COLO829 (cell line): ENCODE results near the gene PIP4P1.
A peak's percentile ranks its signal among the peaks of the same experiment; 100 is the strongest.
"Not testable (repeated sequence)": the region's sequence is repeated elsewhere in the genome, so short reads cannot be mapped to it uniquely, and the experiment has no call there.

Experiments used
- DNase-seq: peaks from one replicate; pipeline ENCODE4 v3.0.0; 2012; ENCODE audit warnings: low spot score

PIP4P1 gene

GRCh38 chr14:20461225-20462141, at the start of gene PIP4P1:
TSS of gene PIP4P1 (minus strand) at chr14:20461434. CDS start at chr14:20461325, 109 bp downstream.
- peak; percentile 95 for DNase-seq

GRCh38 chr14:20508367-20508766, 47.1 kb upstream of the PIP4P1 start:
- no peak for DNase-seq

DNA sequence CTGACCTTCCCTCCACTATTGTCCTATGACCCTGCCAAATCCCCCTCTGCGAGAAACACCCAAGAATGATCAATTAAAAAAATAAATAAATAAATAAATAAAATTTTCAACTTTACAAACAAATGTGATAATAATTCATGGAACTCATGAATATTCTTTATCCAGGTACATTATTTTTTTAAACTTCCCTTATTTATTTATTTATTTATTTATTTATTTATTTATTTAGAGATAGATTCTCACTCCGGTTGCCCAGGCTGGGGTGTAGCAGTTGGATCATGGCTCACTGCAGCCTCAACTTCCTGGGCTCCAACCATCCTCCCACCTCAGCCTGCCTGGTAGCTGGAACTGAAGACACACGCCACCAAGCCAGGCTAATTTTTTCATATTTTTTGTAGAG, 46.3 kb upstream of the PIP4P1 start:
- DNase-seq, result not testable (repeated sequence)

- not testable (repeated sequence) for DNase-seq
These were observed 45.5 kb upstream of the PIP4P1 start for GRCh38 chr14:20506752-20507151.

DNA sequence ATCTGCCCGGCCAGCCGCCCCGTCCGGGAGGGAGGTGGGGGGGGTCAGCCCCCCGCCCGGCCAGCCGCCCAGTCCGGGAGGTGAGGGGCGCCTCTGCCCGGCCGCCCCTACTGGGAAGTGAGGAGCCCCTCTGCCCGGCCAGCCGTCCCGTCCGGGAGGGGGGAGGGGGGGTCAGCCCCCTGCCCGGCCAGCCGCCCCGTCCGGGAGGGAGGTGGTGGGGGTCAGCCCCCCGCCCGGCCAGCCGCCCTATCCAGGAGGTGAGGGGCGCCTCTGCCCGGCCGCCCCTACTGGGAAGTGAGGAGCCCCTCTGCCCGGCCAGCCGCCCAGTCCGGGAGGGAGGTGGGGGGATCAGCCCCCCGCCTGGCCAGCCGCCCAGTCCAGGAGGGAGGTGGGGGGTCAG, 45.0 kb upstream of the PIP4P1 start:
- DNase-seq, result not testable (repeated sequence)

DNA sequence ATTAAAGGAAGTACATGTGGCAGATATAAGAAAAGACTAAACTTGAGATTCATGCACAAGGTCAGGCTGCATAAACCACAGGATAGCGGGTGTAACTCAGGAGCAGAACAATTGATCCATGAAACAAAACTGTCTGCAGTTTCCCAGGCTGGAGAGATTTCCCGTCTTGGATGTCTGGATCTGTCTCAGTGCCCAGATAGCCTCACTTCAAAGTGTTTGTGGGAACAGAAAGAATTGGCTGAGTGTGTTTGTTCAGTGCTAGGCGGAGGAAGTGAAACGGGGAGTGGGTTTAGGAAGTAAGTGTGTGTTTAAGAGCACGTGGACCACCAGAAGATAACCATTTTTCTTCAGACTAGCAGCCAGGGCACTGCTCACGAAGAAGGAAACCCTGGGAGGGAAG, 42.7 kb upstream of the PIP4P1 start:
- no peak for DNase-seq

GRCh38 chr14:20501346-20501745, 40.1 kb upstream of the PIP4P1 start:
- no peak for DNase-seq

- no peak for DNase-seq
These were observed 38.6 kb upstream of the PIP4P1 start for GRCh38 chr14:20499881-20500280.

DNA sequence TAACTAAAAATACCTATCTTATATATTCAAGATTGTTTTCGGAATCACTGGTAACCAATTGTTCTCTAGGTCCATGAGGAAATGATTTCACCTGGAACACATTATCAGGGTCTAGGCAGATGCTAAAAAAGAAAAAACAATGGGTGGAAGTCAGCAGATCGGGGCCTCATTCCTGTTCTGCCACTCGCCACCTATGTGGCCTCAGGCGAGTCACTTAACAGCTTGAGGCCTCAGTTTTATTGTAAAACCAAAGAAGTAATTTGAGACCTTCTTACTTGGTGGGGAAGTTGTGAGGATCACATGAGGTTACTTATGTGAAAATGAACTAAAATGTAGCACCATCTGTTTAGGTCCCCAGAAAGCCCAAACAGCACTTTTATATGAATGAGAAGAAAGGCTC, 37.9 kb upstream of the PIP4P1 start:
- no peak for DNase-seq

- no peak for DNase-seq
These were observed 37.4 kb upstream of the PIP4P1 start for GRCh38 chr14:20498622-20499021.

DNA sequence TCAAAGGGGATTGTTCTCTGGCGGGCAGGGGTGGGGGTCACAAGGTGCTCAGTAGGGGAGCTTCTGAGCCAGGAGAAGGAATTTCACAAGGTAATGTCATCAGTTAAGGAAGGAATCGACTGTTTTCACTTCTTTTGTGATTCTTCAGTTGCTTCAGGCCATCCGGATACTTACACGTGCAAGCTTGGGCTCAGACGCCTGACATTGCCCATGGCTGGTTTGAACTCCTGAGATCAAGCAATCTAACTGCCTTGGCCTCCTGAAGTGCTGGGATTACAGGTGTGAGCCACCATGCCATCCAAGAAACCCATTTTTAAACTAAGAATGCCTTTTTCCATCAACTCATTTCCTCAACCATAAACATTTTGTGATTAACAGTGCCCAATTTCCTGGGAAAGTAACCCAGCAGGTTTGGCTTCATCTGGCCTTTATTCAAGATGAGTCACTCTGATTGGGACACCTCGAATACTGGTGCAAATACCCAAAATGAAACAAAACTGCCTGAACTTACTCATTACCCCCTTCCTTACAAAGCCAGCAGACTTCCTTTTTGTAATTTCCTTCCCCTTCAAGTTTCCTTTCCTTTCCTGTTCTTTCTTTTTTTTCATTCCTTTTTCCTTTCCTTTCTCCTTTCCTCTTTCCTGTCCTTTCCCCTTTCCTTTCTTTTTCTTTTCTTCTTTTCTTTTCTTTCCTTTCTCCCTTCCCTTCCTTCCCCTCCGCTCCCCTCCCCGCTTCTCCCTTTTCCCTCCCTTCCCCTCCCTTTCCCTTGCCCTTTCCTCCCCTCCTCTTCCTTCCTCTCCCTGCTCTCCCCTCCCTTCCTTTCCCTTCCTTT, 33.9 kb upstream of the PIP4P1 start:
- no peak for DNase-seq

- no peak for DNase-seq
These were observed 32.4 kb upstream of the PIP4P1 start for GRCh38 chr14:20493634-20494033.

- no peak for DNase-seq
These were observed 31.3 kb upstream of the PIP4P1 start for GRCh38 chr14:20492486-20492885.

DNA sequence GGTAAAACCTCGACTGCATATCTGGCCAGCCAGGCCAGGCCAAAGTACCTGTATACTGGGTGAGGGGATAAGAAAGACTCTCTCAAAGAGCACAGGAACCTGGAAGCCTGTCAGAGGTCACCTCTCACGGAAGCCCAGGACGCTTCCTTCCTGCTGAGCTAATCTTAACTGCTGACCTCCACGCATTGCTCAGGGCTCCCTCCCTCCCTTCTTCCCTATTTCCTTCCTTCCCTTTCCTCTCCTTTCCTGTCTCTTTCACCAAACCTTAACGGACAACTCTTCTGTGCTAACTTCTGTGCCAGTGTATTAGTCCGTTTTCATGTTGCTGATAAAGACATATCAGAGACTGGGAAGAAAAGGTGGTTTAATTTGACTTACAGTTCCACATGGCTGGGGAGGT, 29.3 kb upstream of the PIP4P1 start:
- DNase-seq, result no peak

DNA sequence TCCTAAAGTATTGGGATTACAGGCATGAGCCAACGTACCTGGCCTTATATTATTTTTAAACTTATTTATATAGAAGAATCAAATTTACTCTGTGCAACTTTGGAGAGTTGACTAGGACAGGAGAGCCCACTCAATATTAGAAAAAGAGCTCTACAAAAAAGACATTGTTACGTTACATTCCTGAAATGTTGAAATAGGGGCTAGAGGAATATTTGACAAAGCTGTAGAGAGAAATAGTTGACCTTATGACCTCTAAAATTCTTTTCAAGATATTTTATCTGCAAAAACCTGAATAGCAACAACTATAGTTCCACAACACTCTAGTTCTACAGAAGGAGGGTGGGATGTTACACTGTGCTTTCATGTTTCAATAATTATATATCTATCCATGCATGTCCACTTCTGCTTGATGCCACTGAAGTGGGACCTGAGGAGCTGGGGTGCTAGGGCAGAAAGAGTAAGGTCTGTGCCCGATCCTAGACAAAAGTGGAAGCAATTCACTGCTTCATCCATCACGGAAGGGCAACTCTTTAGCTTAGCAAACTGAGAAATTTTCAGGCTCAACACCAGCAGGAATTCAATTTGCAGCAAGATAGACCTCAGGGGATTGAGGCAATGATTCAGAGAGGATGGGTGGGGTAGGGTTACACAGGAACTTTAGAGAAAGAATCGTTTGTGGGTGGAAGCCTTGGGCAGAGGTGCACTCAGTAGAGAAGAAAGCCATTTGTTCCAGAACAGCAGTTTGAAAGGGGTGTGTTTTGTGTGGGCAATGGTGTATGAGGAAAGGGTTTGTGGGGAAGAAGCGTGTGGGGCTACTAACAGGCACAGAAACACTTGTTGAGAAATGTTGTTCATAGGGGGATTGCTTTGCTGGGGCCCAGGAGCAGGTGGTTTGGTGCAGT, 28.1 kb upstream of the PIP4P1 start:
- DNase-seq, result peak; percentile 51

DNA sequence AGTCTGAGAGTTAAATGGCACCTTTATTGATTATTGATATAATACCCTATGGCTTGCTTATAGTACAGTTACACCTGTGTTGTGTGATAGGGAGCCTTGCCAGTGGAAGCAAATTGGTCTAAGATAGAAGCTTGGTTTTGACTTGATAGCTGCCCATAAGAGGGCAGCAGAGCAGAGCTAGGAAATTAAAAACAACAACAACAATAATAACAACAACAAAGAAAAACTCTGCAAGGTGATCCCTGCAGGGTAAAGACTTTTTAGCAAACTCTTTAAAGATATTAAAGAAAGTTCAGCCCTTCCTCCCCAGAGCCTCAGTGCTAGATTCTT, 26.1 kb upstream of the PIP4P1 start:
- no peak for DNase-seq

DNA sequence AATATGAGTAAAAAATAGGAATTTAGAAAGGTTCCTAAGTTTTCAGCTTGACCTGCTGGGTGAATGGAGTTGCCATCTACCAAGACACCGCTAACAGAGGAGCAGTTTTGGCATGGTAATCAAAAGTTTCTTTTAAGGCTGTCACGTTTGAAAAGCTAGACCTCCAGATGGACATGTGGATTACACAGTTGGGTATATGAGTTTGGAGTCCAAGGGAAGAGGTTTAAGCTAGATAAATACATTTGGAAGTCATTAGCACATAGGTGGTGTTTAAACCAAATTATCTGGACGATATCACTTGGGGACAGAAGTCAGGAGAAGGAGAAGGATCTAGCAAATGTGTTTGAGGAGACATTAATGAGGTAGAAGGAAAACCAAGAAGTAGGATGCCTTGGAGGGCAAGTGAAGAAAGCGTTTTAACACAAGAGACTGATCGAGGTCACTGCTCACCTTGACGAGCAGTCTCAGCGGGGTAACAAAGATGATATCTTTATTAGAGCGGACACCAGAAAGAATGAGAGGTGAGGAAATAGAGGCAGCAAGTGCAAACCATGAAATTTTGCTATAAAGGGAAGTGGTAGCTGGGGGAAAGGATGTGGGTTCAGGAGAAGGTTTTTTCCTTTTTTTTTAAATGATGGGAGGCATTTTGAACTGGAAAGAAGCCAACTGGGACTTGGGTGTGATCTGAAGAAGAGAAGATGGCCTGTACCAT, 25.6 kb upstream of the PIP4P1 start:
- DNase-seq, result no peak

GRCh38 chr14:20485900-20486299, 24.7 kb upstream of the PIP4P1 start:
- no peak for DNase-seq

DNA sequence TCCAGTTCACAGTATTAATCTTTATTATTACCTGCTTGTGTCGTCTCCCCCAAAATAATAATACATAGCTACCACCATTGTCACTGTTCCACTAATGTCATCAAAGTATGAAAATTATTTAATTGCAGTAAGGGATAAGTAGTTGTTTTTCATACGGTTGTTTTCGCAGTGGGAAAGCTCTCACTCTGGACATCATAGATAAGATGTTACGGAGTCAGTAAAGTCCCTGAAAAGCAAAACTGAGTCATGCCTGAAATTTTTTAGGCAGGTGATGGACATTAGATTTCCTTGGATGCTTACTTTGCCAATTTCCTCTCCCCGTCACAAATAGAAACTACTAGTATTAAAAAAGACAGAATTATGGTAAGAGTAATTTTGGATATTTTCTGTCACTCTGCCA, 21.1 kb upstream of the PIP4P1 start:
- no peak for DNase-seq

DNA sequence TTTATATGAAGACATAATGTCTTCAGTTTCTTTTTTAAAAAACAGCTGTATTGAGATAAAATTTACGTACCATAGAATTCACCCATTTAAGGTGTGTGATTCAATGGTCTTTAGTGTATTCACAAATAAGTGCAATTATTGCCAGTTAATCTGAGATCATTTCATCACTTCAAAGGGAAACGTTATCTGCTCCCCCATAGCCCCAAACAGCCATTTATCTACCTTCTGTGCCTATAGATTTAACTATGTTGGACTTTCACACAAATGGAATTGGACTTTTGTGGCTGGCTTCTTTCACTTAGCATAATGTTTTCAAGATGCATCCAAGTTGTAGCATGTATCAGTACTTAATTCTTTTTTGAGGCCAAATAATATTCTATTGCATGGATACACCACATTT, 17.7 kb upstream of the PIP4P1 start:
- DNase-seq, result no peak

DNA sequence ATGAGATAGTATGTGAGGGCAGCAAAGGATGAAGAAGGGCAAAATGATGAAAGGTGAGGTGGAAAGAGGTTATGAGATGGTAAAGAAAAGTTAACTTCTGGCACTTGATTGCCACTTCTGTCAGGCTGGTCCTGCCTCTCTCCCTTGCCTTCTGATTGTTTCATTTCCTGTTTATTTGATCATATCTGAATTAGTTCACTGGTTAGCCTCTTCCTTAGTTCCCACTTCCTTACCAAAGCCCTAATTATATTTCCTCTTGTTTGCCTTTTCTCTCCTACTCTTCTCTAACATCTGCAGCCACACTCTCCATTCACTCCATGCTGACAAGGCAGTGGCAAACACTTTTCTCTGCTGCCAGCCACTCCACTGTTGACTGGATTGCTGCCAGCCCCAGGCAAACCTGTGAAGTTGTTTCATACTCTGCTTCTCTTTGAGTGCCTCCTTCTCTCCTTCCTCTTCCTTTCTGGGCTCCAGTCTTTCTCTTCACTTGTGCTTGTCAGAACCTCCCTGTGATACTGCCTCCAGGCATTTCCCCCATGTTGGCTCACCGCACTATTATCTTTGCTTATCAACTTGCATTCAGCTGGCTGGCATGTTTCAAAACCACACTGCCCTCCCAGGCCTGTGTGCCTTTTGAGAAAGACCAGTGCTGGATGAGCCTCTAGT, 16.1 kb upstream of the PIP4P1 start:
- DNase-seq, result peak; percentile 35
